Neural progenitor cell (in vitro differentiated cells): ENCODE results near the gene COLEC11.

ENCODE experiments used
- EZH2phosphoT487 ChIP-seq: fragments of 200-600 bp; sonication (generic); IDR thresholded peaks from 2 replicates; pipeline ENCODE4 v1.6.1; 2017; ENCODE audit warnings: antibody characterized with exemption
- TF ChIP-seq, protein P1 (sequence below): fragments of 200-600 bp; sonication (generic); IDR thresholded peaks from 2 replicates; pipeline ENCODE4 v1.5.1; 2017; ENCODE audit warnings: antibody characterized with exemption, mild to moderate bottlenecking

DNA sequence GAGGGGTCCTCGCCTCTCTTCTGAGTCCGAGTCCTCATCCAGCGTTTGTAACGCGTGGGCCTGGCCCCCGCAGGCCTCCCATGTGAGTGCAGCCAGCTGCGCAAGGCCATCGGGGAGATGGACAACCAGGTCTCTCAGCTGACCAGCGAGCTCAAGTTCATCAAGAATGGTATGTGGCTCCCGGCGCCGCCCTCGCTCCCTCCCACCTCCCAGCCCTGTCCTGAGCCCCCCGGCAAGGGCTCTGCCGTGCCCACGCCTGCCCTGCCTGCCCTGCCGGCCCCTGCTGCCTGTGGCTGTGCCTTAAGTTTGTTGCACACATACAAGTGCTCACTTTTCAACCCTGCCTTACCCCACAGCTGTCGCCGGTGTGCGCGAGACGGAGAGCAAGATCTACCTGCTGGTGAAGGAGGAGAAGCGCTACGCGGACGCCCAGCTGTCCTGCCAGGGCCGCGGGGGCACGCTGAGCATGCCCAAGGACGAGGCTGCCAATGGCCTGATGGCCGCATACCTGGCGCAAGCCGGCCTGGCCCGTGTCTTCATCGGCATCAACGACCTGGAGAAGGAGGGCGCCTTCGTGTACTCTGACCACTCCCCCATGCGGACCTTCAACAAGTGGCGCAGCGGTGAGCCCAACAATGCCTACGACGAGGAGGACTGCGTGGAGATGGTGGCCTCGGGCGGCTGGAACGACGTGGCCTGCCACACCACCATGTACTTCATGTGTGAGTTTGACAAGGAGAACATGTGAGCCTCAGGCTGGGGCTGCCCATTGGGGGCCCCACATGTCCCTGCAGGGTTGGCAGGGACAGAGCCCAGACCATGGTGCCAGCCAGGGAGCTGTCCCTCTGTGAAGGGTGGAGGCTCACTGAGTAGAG lies 48.7 kb downstream of the COLEC11 start:
- TF ChIP-seq, protein P1, sequence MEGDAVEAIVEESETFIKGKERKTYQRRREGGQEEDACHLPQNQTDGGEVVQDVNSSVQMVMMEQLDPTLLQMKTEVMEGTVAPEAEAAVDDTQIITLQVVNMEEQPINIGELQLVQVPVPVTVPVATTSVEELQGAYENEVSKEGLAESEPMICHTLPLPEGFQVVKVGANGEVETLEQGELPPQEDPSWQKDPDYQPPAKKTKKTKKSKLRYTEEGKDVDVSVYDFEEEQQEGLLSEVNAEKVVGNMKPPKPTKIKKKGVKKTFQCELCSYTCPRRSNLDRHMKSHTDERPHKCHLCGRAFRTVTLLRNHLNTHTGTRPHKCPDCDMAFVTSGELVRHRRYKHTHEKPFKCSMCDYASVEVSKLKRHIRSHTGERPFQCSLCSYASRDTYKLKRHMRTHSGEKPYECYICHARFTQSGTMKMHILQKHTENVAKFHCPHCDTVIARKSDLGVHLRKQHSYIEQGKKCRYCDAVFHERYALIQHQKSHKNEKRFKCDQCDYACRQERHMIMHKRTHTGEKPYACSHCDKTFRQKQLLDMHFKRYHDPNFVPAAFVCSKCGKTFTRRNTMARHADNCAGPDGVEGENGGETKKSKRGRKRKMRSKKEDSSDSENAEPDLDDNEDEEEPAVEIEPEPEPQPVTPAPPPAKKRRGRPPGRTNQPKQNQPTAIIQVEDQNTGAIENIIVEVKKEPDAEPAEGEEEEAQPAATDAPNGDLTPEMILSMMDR: no peak
- no peak for TF ChIP-seq EZH2phosphoT487
